B cell (primary cell): ENCODE measurements around the gene ARMH3. TPM values are rescaled to one million over a fixed set of nuclear protein-coding genes. Genes with fewer than 3 reads are reported as not detected.

Experiments
- ATAC-seq: fragments of 200-7000 bp; cut with Tn5 transposase; one replicate; pipeline ENCODE4 v1.10.0; 2021; ENCODE audit warnings: low read depth, mild to moderate bottlenecking, moderate number of reproducible peaks, moderate library complexity
- CTCF ChIA-PET: fragments of 350-600 bp; sonication (Branson Sonifier 250); formaldehyde crosslinking; loops from one replicate; lab custom pipeline; 2021; ENCODE audit warnings: antibody characterized with exemption, inconsistent platforms; lab: Charles Lee
- POLR2A ChIA-PET: fragments of 350-600 bp; sonication (Branson Sonifier 250); formaldehyde crosslinking; loops from one replicate; lab custom pipeline; 2021; ENCODE audit warnings: antibody characterized with exemption; lab: Charles Lee
- DNase-seq: peaks from one replicate; pipeline ENCODE4 v3.0.0; 2013
- H2AFZ ChIP-seq: 2 replicates; pipeline ENCODE4 v1.6.1; 2012; ENCODE audit warnings: mild to moderate bottlenecking, low read depth, low read length; ENCODE audit not compliant: insufficient read depth, poor library complexity, severe bottlenecking
- H3K27ac ChIP-seq, 2 donors: 1 replicate in 1 of 2; 2 replicates in 1 of 2; pipeline ENCODE4 v1.5.1; 2012 to 2013; ENCODE audit warnings: low read length in 2 of 2, mild to moderate bottlenecking in 2 of 2, moderate library complexity in 1 of 2
- H3K27me3 ChIP-seq, 4 experiments: fragments of 200-600 bp in 1 of 4; sonication (generic) in 1 of 4; replicated peaks in 1 of 4; 1 replicate in 2 of 4; 2 replicates in 2 of 4; pipeline versions ENCODE4 v1.6.1 to v1.7.0; 2013 to 2016; ENCODE audit warnings: low read length in 3 of 4, mild to moderate bottlenecking in 2 of 4, mixed read lengths in 1 of 4, moderate library complexity in 1 of 4; ENCODE audit not compliant: insufficient read depth in 4 of 4, control insufficient read depth in 3 of 4; ENCODE audit errors: control extremely low read depth in 1 of 4
- H3K36me3 ChIP-seq, 2 experiments: replicated peaks in 1 of 2; 1 replicate in 1 of 2; 2 replicates in 1 of 2; pipeline versions ENCODE4 v1.6.1 to v1.7.1; 2013; ENCODE audit warnings: low read length in 1 of 2; ENCODE audit not compliant: insufficient read depth in 2 of 2, control insufficient read depth in 1 of 2; ENCODE audit errors: control extremely low read depth in 1 of 2, extremely low read depth in 1 of 2
- H3K4me1 ChIP-seq, 2 donors: fragments of 200-600 bp in 1 of 2; sonication (generic) in 1 of 2; 1 replicate in 1 of 2; 2 replicates in 1 of 2; pipeline versions ENCODE4 v1.5.1 to v1.6.1; 2013 to 2017; ENCODE audit warnings: low read length in 2 of 2; ENCODE audit not compliant: control insufficient read depth in 2 of 2, insufficient read depth in 2 of 2
- H3K4me2 ChIP-seq: replicated peaks from 2 replicates; pipeline ENCODE3; 2012; ENCODE audit warnings: mild to moderate bottlenecking, low read depth, low read length; ENCODE audit not compliant: poor library complexity, severe bottlenecking
- H3K4me3 ChIP-seq, 5 experiments: fragments of 200-600 bp in 1 of 5; sonication (generic) in 1 of 5; 1 replicate in 3 of 5; 2 replicates in 2 of 5; pipeline versions ENCODE4 v1.5.1 to v1.7.0; 2011 to 2016; ENCODE audit warnings: low read length in 4 of 5, mild to moderate bottlenecking in 4 of 5, low read depth in 2 of 5, control low read depth in 1 of 5, moderate library complexity in 1 of 5; ENCODE audit not compliant: insufficient read depth in 1 of 5; ENCODE audit errors: control extremely low read depth in 1 of 5, extremely low read depth in 1 of 5
- H3K79me2 ChIP-seq: fragments of 200-600 bp; sonication (generic); one replicate; pipeline ENCODE4 v1.6.0; 2016; ENCODE audit warnings: low read length; ENCODE audit not compliant: control insufficient read depth, insufficient read depth
- H3K9ac ChIP-seq: fragments of 200-600 bp; sonication (generic); 2 replicates; pipeline ENCODE4 v1.6.1; 2017; ENCODE audit warnings: mild to moderate bottlenecking, low read length, moderate library complexity
- H3K9me3 ChIP-seq, 3 donors: one replicate each; pipeline versions ENCODE4 v1.6.1 to v1.7.1; 2013; ENCODE audit warnings: low read length in 2 of 3; ENCODE audit not compliant: control insufficient read depth in 2 of 3, insufficient read depth in 1 of 3; ENCODE audit errors: control extremely low read depth in 1 of 3
- H4K20me1 ChIP-seq: 2 replicates; pipeline ENCODE4 v1.6.0; 2012; ENCODE audit warnings: mild to moderate bottlenecking, low read length; ENCODE audit not compliant: insufficient read depth, control insufficient read depth, poor library complexity, severe bottlenecking
- H3K27ac Mint-ChIP-seq: one replicate; pipeline ENCODE4 v1.8.0; 2021; ENCODE audit warnings: mixed read lengths
- H3K27me3 Mint-ChIP-seq: one replicate; pipeline ENCODE4 v1.8.0; 2021; ENCODE audit warnings: mixed read lengths
- H3K4me1 Mint-ChIP-seq: one replicate; pipeline ENCODE4 v1.8.0; 2021; ENCODE audit warnings: mixed read lengths
- H3K4me3 Mint-ChIP-seq: one replicate; pipeline ENCODE4 v1.8.0; 2021; ENCODE audit warnings: mixed read lengths
- H3K9me3 Mint-ChIP-seq: one replicate; pipeline ENCODE4 v1.8.0; 2022; ENCODE audit warnings: mixed read lengths; ENCODE audit not compliant: insufficient read depth
- EZH2 ChIP-seq: IDR thresholded peaks from 2 replicates; pipeline ENCODE4 v1.6.1; 2012; ENCODE audit warnings: borderline replicate concordance, low read depth, mild to moderate bottlenecking, moderate library complexity, low read length; ENCODE audit not compliant: insufficient read depth, poor library complexity, severe bottlenecking
- WGBS: methylation state at CpG from one replicate; pipeline ENCODE4 v1.1.5; 2013; ENCODE audit warnings: missing lambda C conversion rate; ENCODE audit not compliant: insufficient coverage; 5-methylcytosine and 5-hydroxymethylcytosine counted together
- intact Hi-C: fragments of 100-400 bp; cut with micrococcal nuclease; formaldehyde crosslinking; loops from one replicate; pipeline ENCODE4 v1.10.0; 2022
- polyA plus RNA-seq: library from polyadenylated mRNA; depleted of rRNA; stranded (reverse); fragments of >200 nt; gene quantifications from 2 replicates; pipeline ENCODE4 v1.2.3, GENCODE V29; 2012
- total RNA-seq, 2 donors: library from RNA; stranded (reverse); fragments of 120-200 nt in 1 of 2; gene quantifications; 1 replicate in 1 of 2; 2 replicates in 1 of 2; pipeline versions ENCODE4 v1.2.3 to v1.2.4, GENCODE V29; 2013 to 2022
- TF ChIP-seq, protein P1 (sequence below): fragments of 200-600 bp; IDR thresholded peaks from one replicate; pipeline ENCODE4 v1.8.0; 2022; ENCODE audit warnings: antibody characterized with exemption, mild to moderate bottlenecking

ARMH3 gene
- total and polyA plus RNA-seq, 2 donors (not counting 1 experiment from before 2014, with no cell fraction given), result 33.4 to 40.7 TPM

- 83% methylated on average over 1 of the region's 1 CpG for WGBS
- no peaks in the 10 kb centered on the region for H3K27me3 ChIP-seq
- no peak for ATAC-seq
Observed at GRCh38 chr10:101941871-101942270, 114.1 kb downstream of the ARMH3 start.

GRCh38 chr10:101940916-101941315 lies 115.1 kb downstream of the ARMH3 start:
- CTCF ChIA-PET, result interaction anchor here (1.3 to 2.4 kb wide), 4 partner anchors 15 to 132 kb away, joined by 3 to 9 read pairs (median 7); no protein-coding TSS in a partner anchor
- peaks cover 0 to 19% of the 10 kb centered on the region in 2 experiments for H3K36me3 ChIP-seq
- peaks cover 19 to 25% of the 10 kb centered on the region in 2 donors for H3K4me1 ChIP-seq
- H3K79me2 ChIP-seq, result peaks cover 25% of the 10 kb centered on the region
- no peaks in the 10 kb centered on the region for H3K9me3 Mint-ChIP-seq
- no peaks in the 10 kb centered on the region for H3K9me3 ChIP-seq
- H3K27me3 ChIP-seq, result no peaks in the 10 kb centered on the region
- H3K27ac ChIP-seq, result no peak overlapping the region
- H2AFZ ChIP-seq, result no peak overlapping the region
- H4K20me1 ChIP-seq, result no peaks in the 10 kb centered on the region
- H3K27me3 Mint-ChIP-seq, result no peaks in the 10 kb centered on the region
- H3K4me3 ChIP-seq, result no peak overlapping the region
- ATAC-seq, result no peak
- H3K4me3 Mint-ChIP-seq, result no peak overlapping the region
- POLR2A ChIA-PET, result no interaction called here
- peaks cover 39% of the 10 kb centered on the region for H3K4me1 Mint-ChIP-seq
- no peak overlapping the region for H3K27ac Mint-ChIP-seq
- intact Hi-C loops, result no loop called here
- H3K4me2 ChIP-seq, result no peak overlapping the region
- no peak for DNase-seq
- no CpG with 5 or more reads among the region's 1 CpG for WGBS
- no peak overlapping the region for H3K9ac ChIP-seq
- TF ChIP-seq EZH2, result no peak
- TF ChIP-seq, protein P1, sequence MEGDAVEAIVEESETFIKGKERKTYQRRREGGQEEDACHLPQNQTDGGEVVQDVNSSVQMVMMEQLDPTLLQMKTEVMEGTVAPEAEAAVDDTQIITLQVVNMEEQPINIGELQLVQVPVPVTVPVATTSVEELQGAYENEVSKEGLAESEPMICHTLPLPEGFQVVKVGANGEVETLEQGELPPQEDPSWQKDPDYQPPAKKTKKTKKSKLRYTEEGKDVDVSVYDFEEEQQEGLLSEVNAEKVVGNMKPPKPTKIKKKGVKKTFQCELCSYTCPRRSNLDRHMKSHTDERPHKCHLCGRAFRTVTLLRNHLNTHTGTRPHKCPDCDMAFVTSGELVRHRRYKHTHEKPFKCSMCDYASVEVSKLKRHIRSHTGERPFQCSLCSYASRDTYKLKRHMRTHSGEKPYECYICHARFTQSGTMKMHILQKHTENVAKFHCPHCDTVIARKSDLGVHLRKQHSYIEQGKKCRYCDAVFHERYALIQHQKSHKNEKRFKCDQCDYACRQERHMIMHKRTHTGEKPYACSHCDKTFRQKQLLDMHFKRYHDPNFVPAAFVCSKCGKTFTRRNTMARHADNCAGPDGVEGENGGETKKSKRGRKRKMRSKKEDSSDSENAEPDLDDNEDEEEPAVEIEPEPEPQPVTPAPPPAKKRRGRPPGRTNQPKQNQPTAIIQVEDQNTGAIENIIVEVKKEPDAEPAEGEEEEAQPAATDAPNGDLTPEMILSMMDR, result no peak

More at GRCh38 chr10:101941871-101942270, 114.1 kb downstream of the ARMH3 start:
- Mint-ChIP-seq H3K9me3 (no peaks in the 10 kb centered on the region), H3K4me1 (peaks cover 39% of the 10 kb centered on the region), H3K27ac (no peak overlapping the region), H3K4me3 (no peak overlapping the region), H3K27me3 (no peaks in the 10 kb centered on the region)
- POLR2A ChIA-PET, result interaction anchor here (0.7 kb wide), 1 partner anchor 18 kb away, joined by 3 read pairs; no protein-coding TSS in a partner anchor
- TF ChIP-seq EZH2, result no peak
- TF ChIP-seq, protein P1, result no peak
- Histone ChIP-seq H3K79me2 (peaks cover 22% of the 10 kb centered on the region), H3K9me3 (peaks cover 0 to 4% (median 0%) of the 10 kb centered on the region in 3 donors), H2AFZ (no peak overlapping the region), H3K4me2 (no peak overlapping the region), H4K20me1 (no peaks in the 10 kb centered on the region), H3K9ac (no peak overlapping the region), H3K4me1 (peaks cover 19 to 25% of the 10 kb centered on the region in 2 donors), H3K4me3 (no peak overlapping the region), H3K36me3 (peaks cover 0 to 26% of the 10 kb centered on the region in 2 experiments), H3K27ac (no peak overlapping the region)
- intact Hi-C loops, result no loop called here
- DNase-seq, result no peak
- CTCF ChIA-PET, result interaction anchor here (0.6 to 2.4 kb wide), 7 partner anchors 52 to 775 kb away, joined by 3 to 9 read pairs (median 3); no protein-coding TSS in a partner anchor
